Hypothalamus (tissue), 51 donors: ENCODE data around the gene CTSH.
A peak's percentile ranks its signal among the peaks of the same experiment; 100 is the strongest.
"Not testable (repeated sequence)": the region's sequence is repeated elsewhere in the genome, so short reads cannot be mapped to it uniquely, and the experiment has no call there.

ENCODE experiments used
- DNase-seq, 51 donors: peaks; one replicate each; lab custom pipeline; 2025; lab: John Stamatoyannopoulos, UW

Gene CTSH

GRCh38 chr15:78900819-78901533, 43.9 kb downstream of the CTSH start:
- DNase-seq: not testable (repeated sequence)

GRCh38 chr15:78898540-78898939, 46.3 kb downstream of the CTSH start:
- no peak for DNase-seq

GRCh38 chr15:78895471-78895870, 49.4 kb downstream of the CTSH start:
- no peak for DNase-seq

GRCh38 chr15:78893538-78893937, 51.3 kb downstream of the CTSH start:
- DNase-seq: no peak

- DNase-seq: no peak
These were observed 55.8 kb downstream of the CTSH start for GRCh38 chr15:78889000-78889399.

- no peak for DNase-seq
These were observed 63.2 kb downstream of the CTSH start for GRCh38 chr15:78881681-78882080.

- DNase-seq: no peak
These were observed 64.0 kb downstream of the CTSH start for GRCh38 chr15:78880813-78881212.

GRCh38 chr15:78880242-78880533, 64.7 kb downstream of the CTSH start:
- DNase-seq: no peak

GRCh38 chr15:78879517-78880241, 65.2 kb downstream of the CTSH start:
- DNase-seq: no peak

- DNase-seq: no peak
These were observed 66.5 kb downstream of the CTSH start for GRCh38 chr15:78878356-78878755.

GRCh38 chr15:78876954-78877353, 67.9 kb downstream of the CTSH start:
- DNase-seq: not testable (repeated sequence)

- DNase-seq: peak in 1 of 51 donors; percentile 5
These were observed 69.5 kb downstream of the CTSH start for GRCh38 chr15:78875107-78875914.

GRCh38 chr15:78873793-78874765, 70.8 kb downstream of the CTSH start:
- DNase-seq: peak in 3 of 51 donors; percentile 3 to 29 (median 9)

GRCh38 chr15:78872972-78873792, 71.7 kb downstream of the CTSH start:
- peak in 48 of 51 donors; percentile 35 to 91 (median 71) for DNase-seq

GRCh38 chr15:78872155-78872971, 72.5 kb downstream of the CTSH start, which contains the start of gene MORF4L1:
Gene MORF4L1 (plus strand): TSS chr15:78872890. CDS start chr15:78873018, 128 bp downstream.
- peak; percentile 73 to 99 (median 95) for DNase-seq

GRCh38 chr15:78871483-78872127, 73.2 kb downstream of the CTSH start:
- DNase-seq: not testable (repeated sequence)
